GM21717 (cell line): Measurements from ENCODE around the gene PARD3.

ENCODE experiments used
- ATAC-seq: cut with Tn5 transposase; IDR thresholded peaks from one replicate; pipeline ENCODE4 v1.9.1; 2021; ENCODE audit warnings: mild to moderate bottlenecking, moderate library complexity; ENCODE audit not compliant: unreplicated experiment

PARD3 gene

DNA sequence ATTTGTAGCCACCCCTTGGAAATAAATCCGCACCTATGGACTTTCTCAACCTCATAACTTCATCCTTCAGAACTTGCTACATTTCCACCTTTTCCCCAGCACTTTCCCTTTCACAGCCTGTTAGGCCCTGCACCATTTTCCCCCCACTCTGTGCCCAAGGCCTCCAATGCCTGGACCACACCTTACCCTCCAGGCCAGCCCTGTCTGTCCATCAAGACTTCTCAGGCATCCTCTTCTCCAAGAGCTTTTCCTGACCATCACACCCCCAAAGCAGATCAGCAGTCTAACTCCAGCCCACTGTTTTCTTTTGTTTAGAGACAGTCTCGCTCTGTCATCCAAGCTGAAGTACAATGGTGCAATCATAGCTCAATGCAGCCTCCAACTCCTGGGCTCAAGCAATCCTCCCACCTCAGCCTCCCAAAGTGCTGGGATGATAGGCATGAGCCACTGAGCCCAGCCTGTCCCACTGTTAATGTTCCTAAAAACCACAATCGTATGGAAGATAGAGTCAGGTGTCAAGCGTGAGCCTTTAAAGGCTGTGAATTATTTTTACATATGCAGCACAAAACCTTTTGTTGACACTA, 116.8 kb downstream of the PARD3 start:
- ATAC-seq, result no peak

- ATAC-seq, result no peak
Measured at GRCh38 chr10:34697351-34698247, 117.5 kb downstream of the PARD3 start.

DNA sequence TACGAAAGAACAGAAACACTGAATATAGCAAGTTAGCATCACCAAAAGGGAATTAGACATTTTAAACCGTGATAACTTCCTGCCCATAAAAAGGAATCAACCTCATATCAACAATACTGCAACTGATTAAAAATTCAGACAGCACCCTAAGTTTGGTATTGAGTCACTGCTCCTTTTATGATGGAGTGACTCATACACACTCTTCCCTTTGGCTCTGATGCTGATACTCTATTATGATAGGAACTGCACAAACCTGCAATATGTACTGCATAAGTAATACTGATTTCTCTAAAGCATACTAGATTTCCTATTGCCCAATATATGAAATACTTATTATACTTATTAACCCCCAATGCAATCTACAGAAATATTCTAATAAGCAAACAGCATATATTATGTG, 118.7 kb downstream of the PARD3 start:
- no peak for ATAC-seq

GRCh38 chr10:34690383-34691049, 124.6 kb downstream of the PARD3 start:
- no peak for ATAC-seq

GRCh38 chr10:34689053-34689452, 126.0 kb downstream of the PARD3 start:
- ATAC-seq, result no peak

- no peak for ATAC-seq
Measured at GRCh38 chr10:34687434-34688210, 127.5 kb downstream of the PARD3 start.

DNA sequence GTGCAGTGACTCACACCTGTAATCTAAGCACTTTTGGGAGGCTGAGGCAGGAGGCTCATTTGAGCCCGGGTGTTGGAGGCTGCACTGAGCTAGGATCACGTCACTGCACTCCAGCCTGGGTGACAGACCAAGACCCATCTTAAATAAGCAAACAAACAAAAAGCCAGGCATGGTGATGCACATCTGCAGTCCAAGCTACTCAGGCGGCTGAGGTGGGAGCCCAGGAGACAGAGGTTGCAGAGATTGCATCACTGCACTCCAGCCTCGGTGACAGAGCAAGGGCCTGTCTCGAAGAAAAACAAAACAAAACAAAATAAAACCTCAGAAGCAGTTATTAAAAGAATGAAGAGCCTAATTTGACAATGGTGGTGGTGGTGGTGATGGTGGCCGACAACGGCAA, 132.5 kb downstream of the PARD3 start:
- no peak for ATAC-seq

DNA sequence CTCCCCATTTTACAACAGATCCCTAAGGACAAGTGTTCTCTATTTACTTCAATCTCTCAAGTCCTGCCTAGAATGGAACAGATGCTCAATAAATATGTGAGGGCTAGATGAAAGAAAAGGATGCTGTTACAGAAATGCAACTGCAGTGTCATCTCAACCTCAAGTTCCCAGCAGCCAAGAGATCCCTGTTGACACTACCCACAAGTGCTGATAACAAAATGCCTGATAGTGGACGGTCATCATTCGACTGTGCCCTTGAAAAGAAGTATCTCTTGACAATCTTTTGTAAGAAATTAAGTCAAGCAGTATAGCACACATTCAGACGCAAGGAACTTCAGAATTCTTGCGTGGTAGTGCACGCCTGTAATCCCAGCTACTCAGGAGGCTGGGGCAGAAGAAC, 133.2 kb downstream of the PARD3 start:
- no peak for ATAC-seq

GRCh38 chr10:34679177-34679576, 135.9 kb downstream of the PARD3 start:
- no peak for ATAC-seq

DNA sequence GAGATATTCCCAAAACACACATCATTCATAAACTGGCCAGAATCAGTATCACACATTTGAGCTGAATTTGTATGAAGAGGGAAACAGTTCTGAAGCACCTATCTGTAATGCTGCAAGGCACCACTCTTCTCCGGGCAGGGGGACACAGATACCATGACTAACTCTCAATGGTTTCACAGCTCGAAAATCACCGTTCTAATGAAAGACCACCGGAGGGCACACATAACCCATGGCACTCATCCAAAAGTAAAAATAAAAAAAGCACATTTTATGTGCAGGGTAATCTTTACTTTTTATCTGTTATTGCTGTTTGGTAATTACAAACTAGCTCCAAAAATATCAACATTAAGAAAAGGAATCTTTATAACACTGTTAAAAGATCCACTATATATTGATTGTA, 137.5 kb downstream of the PARD3 start:
- no peak for ATAC-seq

DNA sequence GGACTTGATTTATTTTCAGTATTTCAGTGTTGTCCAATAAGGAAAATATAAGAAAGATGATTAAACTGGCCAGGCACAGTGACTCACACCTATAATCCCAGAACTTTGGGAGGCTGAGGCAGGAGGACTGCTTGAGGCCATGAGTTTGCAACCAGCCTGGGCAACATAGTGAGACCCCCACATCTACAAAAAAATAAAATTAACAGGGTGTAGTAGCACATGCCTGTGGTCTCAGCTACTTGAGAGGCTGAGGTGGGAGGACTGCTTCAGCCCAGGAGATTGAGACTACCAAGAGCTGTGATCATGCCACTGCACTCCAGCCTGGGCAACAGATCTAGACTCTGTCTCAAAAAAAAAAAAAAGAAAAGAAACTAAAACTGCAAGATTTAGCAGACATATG, 138.0 kb downstream of the PARD3 start:
- no peak for ATAC-seq

- ATAC-seq, result no peak
Measured at GRCh38 chr10:34674176-34674575, 140.9 kb downstream of the PARD3 start.

DNA sequence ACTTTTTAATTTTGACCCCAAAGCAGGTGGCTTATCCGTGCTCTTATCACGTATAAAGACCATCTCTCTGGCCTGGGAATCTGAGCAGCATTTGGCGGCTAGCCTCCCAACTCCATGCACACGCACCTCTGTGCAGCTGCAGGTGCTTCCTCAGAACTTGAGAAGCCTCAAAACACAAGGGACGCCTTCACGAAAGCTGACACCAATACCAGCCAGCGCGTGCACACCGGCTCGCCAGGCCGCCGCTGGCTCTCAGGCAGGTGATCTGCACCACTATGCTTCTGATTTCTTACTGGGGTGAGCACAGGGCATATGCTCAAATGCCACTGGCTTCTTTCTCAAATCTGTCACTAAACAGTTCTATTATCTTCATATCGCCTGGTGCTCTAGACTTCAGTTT, 145.0 kb downstream of the PARD3 start:
- ATAC-seq, result no peak

- ATAC-seq, result no peak
Measured at GRCh38 chr10:34669079-34669478, 146.0 kb downstream of the PARD3 start.

DNA sequence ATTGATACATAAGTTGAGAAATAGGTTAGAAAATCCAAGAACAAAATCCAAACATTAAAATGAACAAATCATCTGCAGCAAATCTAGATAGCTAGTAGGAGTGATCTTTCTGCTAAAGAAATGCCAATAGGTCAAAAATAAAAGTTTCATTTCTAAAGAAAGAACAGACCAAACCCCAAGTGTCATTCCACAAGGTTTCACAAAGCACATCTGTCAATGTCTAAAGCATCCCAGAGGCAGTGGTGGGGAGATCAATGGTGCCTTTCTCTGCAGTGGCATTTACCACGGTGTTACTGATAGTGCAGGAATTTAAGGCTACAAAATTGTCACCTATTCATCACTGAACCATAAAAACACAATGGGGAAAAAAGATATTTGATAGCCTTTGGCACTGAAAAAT, 147.9 kb downstream of the PARD3 start:
- ATAC-seq, result no peak

GRCh38 chr10:34666008-34666704, 148.9 kb downstream of the PARD3 start:
- ATAC-seq, result peak; percentile 79

DNA sequence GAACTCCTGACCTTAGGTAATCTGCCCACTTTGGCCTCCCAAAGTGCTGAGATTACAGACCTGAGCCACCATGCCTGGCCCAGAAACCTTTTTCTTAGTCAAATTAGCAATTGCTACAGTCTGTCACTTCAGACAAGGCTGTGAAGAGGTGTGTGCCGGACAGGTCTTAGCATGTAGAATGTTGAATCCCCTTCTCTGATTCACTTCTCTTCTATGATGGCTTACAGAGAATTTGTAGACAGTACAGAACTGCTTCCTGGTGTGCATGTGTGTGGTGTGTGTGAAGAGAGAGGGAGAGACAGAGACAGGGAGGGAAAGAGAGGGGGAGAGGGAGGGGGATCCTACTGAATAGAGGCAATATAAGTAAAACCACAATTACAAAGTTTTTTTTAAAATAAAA, 150.4 kb downstream of the PARD3 start:
- ATAC-seq, result no peak

DNA sequence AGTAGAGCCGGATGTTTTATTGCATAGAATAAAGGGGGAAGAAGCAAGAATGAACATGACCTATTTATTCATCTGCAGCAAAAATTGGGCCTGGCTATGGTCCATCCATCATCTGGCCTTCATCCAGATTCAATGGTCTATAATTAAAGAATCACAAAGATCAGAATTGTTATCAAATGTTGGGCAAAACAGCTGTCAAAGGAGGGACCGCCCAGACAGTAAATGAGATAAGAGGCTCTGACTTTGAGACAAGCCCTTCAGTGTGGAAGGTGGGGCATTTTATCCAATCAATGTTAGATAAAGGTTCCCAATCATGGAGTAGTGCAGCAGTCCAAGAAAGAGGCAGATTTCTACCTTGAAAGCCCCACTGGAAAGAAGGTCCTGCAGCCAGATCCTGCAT, 153.5 kb downstream of the PARD3 start:
- no peak for ATAC-seq

- no peak for ATAC-seq
Measured at GRCh38 chr10:34658934-34659333, 156.2 kb downstream of the PARD3 start.

DNA sequence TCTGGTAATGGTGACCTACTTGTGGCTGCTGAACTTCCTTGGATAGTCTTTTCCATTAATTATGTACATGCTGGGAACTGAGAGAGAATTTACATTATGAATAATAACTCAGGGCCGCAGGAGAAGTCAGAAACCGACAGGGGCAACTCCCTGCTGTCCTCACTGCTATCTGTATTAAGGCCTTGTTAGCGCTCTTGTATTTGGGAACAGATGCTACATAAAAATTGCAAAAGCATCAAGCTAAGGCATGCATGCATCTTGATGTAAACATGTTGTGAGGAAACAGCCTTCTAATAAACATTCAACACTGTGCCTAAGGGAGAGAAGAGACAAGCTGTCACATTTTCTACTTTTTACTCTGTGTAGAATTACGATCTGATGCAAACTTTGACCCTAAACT, 158.4 kb downstream of the PARD3 start:
- ATAC-seq, result no peak
